NCI-H446 (cell line): ENCODE measurements around the gene KIAA0586.
"Not testable (repeated sequence)": the region's sequence is repeated elsewhere in the genome, so short reads cannot be mapped to it uniquely, and the experiment has no call there.

Source experiments
- DNase-seq, 2 experiments: peaks; one replicate each; lab custom pipeline; 2025; lab: John Stamatoyannopoulos, UW

Gene KIAA0586

GRCh38 chr14:58464652-58465051 is 37.1 kb downstream of the KIAA0586 start:
- no peak for DNase-seq

GRCh38 chr14:58465421-58465820 is 37.9 kb downstream of the KIAA0586 start:
- DNase-seq: no peak

GRCh38 chr14:58466459-58466858 is 38.9 kb downstream of the KIAA0586 start:
- DNase-seq: no peak

- no peak for DNase-seq
Measured at GRCh38 chr14:58467575-58467974, 40.1 kb downstream of the KIAA0586 start.

- no peak for DNase-seq
Measured at GRCh38 chr14:58469309-58469708, 41.8 kb downstream of the KIAA0586 start.

- no peak for DNase-seq
Measured at GRCh38 chr14:58476320-58476719, 48.8 kb downstream of the KIAA0586 start.

- DNase-seq: no peak
Measured at GRCh38 chr14:58477653-58478052, 50.1 kb downstream of the KIAA0586 start.

GRCh38 chr14:58478329-58478728 is 50.8 kb downstream of the KIAA0586 start:
- not testable (repeated sequence) for DNase-seq

GRCh38 chr14:58479975-58480374 is 52.5 kb downstream of the KIAA0586 start:
- no peak for DNase-seq

GRCh38 chr14:58484176-58484575 is 56.7 kb downstream of the KIAA0586 start:
- no peak for DNase-seq

GRCh38 chr14:58488550-58488949 is 61.0 kb downstream of the KIAA0586 start:
- no peak for DNase-seq

- no peak for DNase-seq
Measured at GRCh38 chr14:58491593-58491992, 64.1 kb downstream of the KIAA0586 start.

- DNase-seq: no peak
Measured at GRCh38 chr14:58492044-58492443, 64.5 kb downstream of the KIAA0586 start.

GRCh38 chr14:58501214-58501816 is 73.8 kb downstream of the KIAA0586 start:
- peak; percentile 16 to 65 for DNase-seq

GRCh38 chr14:58513272-58513671 is 85.8 kb downstream of the KIAA0586 start:
- DNase-seq: no peak

- no peak for DNase-seq
Measured at GRCh38 chr14:58517592-58517991, 90.1 kb downstream of the KIAA0586 start.

GRCh38 chr14:58525691-58526090 is 98.2 kb downstream of the KIAA0586 start:
- not testable (repeated sequence) for DNase-seq

- no peak for DNase-seq
Measured at GRCh38 chr14:58533446-58533845, 105.9 kb downstream of the KIAA0586 start.

- DNase-seq: no peak
Measured at GRCh38 chr14:58535044-58535443, 107.5 kb downstream of the KIAA0586 start.

GRCh38 chr14:58537004-58537403 is 109.5 kb downstream of the KIAA0586 start:
- DNase-seq: no peak

- DNase-seq: no peak
Measured at GRCh38 chr14:58540749-58541632, 113.5 kb downstream of the KIAA0586 start.

GRCh38 chr14:58541633-58542022 is 114.1 kb downstream of the KIAA0586 start:
- DNase-seq: no peak

GRCh38 chr14:58543253-58543652 is 115.7 kb downstream of the KIAA0586 start:
- no peak for DNase-seq
